Stimulated activated CD8-positive, alpha-beta memory T cell treated with anti-CD3 and anti-CD28 coated beads, Interleukin-2, amount 100 ng/mL, for 1 hour (primary cell): ENCODE data around the gene AVL9.
"Not testable (repeated sequence)": the region's sequence is repeated elsewhere in the genome, so short reads cannot be mapped to it uniquely, and the experiment has no call there.

Experiments used
- DNase-seq, 2 donors: peaks; one replicate each; pipeline ENCODE4 v3.0.0-alpha.2; 2020; ENCODE audit warnings: low read depth in 2 of 2

Gene AVL9

GRCh38 chr7:32496052-32496813 is 944 bp downstream of the AVL9 start:
- DNase-seq, result no peak

GRCh38 chr7:32499755-32500154 is 4.5 kb downstream of the AVL9 start:
- DNase-seq, result not testable (repeated sequence)

DNA sequence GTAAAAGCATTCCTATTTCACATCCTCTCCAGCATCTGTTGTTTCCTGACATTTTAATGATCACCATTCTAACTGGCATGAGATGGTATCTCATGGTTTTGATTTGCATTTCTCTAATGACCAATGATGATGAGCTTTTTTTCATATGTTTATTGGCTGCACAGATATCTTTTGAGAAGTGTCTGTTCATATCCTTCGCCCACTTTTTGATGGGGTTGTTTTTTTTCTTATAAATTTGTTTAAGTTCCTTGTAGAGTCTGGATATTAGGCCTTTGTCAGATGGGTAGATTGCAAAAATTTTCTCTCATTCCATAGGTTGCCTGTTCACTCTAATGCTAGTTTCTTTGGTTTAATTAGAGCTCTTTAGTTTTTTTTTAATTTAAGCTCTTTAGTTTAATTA is 4.9 kb downstream of the AVL9 start:
- not testable (repeated sequence) for DNase-seq

- no peak for DNase-seq
Observed at GRCh38 chr7:32500922-32501341, 5.6 kb downstream of the AVL9 start.

- DNase-seq, result no peak
Observed at GRCh38 chr7:32501522-32501921, 6.2 kb downstream of the AVL9 start.

- no peak for DNase-seq
Observed at GRCh38 chr7:32502728-32503127, 7.4 kb downstream of the AVL9 start.

DNA sequence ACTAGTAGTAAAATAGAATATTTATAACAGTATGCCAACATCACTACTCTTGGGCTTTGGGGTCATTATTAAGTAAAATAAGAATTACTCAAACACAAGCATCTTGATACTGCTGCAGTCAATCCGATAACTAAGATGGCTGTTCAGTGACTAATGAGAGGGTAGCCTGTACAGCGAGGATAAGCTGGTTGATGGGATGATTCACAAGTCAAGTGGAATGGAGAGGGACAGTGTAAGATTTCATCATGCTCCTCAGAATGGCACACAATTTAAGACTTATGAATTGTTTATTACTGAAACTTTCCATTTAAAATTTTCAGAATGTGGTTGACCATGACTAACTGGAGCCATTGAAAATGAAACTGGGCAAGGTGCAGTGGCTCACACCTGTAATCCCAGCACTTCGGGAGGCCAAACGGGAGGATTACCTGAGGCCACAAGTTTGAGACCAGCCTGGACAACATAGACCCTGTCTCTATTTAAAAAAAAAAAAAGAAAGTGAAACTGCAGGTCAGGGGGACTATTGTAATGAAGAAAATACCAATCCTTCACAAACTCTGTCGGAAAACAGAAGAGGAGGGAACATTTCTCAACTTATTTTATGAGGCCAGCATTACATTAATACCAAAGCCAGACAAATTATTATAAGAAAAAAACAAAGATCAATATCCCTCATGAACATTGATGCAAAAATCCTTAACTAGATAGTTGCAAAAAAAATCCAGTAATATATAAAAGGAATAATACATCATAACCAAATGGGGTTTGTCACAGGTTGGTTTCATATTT is 11.2 kb downstream of the AVL9 start:
- DNase-seq, result no peak

DNA sequence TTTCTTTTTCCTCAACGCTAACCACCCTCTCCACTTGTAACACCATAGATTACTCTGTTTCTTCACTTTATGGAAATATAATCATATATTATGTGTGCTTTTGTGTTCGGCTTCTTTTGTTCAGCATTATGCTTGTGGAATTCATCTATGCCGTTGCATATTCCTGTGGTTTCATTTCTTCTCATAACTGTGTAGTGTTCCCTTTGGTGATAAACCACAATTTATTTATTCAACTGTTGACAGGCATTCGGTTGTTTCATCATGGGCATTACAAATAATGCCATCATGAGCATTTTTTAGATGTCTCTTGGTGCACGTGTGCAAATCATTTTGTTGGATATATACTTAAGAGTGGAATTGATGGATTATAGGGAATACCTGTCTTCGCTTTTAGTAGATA is 12.1 kb downstream of the AVL9 start:
- no peak for DNase-seq

DNA sequence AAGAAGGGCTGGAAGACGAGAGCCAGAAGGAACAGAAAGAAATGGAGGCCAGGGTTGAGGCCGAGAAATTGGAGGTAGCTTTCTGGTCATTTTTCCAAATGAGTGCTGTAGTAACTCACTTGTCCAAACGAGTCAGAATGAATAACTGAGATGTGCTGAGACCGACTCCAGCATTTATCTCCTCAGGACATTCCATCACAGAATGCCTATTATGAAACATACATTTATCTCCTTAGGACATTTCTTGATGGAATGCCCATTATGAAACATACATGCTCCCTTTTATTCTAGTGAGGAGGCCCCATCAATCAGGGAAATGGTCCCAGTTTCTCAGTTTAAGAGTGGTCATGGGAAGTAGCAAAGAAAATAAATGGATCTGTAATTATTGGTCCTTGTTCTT is 16.5 kb downstream of the AVL9 start:
- DNase-seq, result no peak

- no peak for DNase-seq
Observed at GRCh38 chr7:32513210-32513609, 17.9 kb downstream of the AVL9 start.

DNA sequence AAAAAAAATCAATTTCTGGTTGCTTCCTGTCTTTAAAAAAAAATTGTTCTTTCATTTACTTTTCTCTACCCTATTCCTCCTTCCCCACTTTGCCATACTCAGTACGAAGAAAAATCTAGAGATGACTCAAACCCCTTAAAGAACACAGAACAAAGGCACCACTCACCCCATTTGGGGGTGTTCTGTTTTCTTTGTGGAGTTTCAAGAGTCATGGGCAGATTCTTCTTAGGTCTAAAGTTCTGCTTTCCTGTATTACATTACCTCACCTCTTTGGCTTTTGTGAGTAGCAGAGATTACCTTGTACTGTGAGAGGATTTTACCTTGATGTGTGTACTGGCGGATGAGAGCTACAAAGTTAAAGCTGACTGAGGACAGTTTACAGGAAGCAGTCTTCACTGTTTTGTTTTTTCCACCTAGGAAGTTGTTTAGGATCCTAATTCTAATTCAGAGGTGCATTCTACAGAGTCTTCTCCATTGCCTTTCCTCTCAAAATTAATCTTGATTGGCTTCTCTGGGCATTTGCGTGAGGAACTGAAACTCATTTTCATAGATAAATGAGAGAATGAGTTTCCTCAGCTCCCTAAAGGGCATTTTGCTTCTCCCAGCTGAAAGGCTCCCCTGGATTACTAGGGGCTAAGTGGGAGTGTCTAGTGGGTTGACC is 20.7 kb downstream of the AVL9 start:
- DNase-seq, result no peak

GRCh38 chr7:32516551-32517100 is 21.3 kb downstream of the AVL9 start:
- no peak for DNase-seq

DNA sequence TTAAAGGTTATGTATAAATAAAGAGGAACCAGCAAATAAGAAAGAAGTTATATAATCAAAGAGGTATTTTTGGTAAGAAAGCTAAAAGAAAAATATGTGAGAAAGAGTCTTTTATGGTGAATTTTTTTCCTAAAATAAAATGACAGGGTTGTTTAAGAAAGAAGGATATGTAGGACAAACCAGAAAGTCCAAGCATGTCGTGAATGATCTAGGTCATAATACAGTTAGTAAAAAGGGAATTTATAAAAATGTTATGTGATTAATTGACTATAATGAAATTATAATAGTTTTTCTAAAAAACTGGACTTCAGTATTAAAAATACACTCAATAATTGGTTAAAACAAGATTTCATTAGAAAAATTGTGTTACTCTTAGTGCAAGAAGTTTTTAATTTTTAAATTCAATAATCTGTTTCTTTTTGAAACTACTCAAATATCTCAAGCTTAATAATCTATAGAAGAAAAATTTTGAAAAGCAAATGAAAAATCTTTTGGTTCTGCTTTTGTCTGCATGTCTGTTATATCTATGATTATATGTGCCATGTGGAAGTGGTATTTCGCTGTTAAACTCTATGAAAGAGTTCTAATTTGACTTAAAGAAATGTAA is 23.3 kb downstream of the AVL9 start:
- DNase-seq, result no peak

DNA sequence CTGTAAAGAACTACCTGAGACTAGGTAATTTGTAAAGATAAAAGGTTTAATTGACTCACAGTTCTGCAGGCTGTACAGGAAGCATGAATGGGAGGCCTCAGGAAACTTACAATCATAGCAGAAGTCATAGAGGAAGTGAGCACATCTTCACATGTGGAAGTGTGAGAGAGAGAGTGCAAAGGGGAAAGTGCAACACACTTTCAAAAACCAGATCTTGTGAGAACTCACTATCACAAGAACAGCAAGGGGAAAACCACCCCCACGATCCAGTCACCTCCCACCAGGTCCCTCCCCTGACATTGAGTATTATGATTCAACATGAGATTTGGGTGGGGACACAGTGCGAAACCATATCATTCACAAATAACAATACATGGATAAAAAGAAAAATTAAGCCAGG is 24.5 kb downstream of the AVL9 start:
- no peak for DNase-seq

GRCh38 chr7:32522746-32523530 is 27.6 kb downstream of the AVL9 start:
- no peak for DNase-seq

DNA sequence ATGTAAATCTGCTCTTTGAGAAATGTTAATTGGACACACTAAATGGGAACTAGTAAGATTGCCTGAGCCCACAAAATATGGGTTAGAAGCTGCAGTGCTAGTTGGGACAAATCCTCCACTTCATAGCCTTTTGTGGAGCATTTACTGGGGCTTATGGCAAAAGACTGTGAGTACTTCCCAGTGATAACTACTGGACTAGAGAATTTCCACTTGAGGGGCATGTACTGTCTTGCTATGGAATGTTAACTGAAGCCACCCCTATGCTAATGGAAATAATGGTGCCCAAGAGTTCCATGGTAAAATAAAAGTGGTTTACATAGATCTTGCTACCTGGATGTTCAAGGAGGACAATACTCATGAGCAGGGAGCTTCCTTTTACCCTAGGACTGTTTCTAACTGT is 29.3 kb downstream of the AVL9 start:
- DNase-seq, result no peak

DNA sequence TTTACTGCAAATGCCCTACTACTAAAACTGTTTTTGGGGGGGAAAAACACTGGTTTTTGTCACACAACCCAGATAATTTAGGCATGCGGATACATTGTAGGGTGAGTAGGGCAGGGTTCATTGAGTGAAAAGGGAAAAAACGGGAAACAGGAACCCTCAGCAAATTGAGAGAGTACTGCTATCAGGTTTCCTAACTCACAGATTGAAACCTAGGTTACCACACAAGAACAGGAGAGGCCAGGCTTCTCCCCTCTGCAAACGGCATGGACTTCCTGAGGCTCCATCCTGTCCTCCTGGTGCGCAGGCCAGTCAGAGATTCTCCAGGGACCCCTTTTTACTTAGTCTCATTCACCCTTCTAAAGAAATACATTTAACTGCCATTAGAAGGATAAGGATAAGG is 30.6 kb downstream of the AVL9 start:
- no peak for DNase-seq

DNA sequence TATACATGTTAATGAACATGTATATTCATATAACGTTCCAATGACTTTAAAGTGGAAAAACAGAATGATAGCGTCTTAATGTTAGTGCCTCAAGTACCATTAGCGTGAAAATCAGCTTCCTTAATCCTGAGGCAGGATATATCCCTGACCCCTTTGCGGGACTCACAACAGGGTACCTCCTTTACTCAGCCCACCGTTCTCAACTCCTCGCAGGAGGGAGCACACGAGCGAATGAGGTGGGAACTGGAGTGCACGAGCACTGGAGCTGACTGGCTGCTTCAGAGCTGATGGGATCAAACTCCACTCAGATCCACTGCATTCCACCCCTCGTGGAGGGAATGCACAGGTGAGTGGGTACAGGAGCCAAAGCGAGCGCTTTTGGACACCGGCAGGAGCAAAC is 36.1 kb downstream of the AVL9 start:
- DNase-seq, result no peak

GRCh38 chr7:32532086-32532485 is 36.8 kb downstream of the AVL9 start:
- DNase-seq, result no peak

DNA sequence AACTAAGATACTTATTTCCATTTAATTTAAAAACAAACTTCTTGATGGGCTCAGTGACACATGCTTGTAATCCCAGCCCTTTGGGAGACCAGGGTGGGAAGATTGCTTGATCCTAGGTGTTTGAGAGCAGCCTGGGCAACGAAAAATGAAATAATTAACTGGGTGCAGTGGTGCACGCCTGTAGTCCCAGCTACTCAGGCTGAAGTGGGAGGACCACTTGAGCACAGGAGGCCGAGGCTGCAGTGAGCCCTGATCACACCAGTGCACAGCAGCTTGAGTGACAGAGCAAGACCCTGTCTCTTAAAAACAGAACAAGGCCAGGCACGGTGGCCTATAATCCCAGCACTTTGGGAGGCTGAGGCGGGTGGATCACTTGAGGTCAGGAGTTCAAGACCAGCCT is 37.4 kb downstream of the AVL9 start:
- DNase-seq, result no peak
